GM19468 (cell line): ENCODE data around the gene IL36A.

ENCODE experiments used
- ATAC-seq: cut with Tn5 transposase; IDR thresholded peaks from one replicate; pipeline ENCODE4 v1.9.1; 2021; ENCODE audit warnings: mild to moderate bottlenecking, moderate library complexity, moderate number of reproducible peaks; ENCODE audit not compliant: unreplicated experiment; ENCODE audit errors: extremely low read depth

The IL36A gene

GRCh38 chr2:113005030-113005509 lies at the start of gene IL36A:
IL36A (plus strand) TSS chr2:113005459; CDS start chr2:113005872, 413 bp downstream.
- ATAC-seq = no peak

- ATAC-seq = no peak
Measured at GRCh38 chr2:112957511-112957910, 47.7 kb upstream of the IL36A start.

- ATAC-seq = no peak
Measured at GRCh38 chr2:112958428-112959108, 46.7 kb upstream of the IL36A start.

GRCh38 chr2:112959109-112959812 lies 46.0 kb upstream of the IL36A start:
- ATAC-seq = no peak

GRCh38 chr2:112960230-112960825 lies 44.9 kb upstream of the IL36A start:
- ATAC-seq = no peak

GRCh38 chr2:112962308-112963175 lies 42.7 kb upstream of the IL36A start:
- no peak for ATAC-seq

- no peak for ATAC-seq
Measured at GRCh38 chr2:112967023-112967422, 38.2 kb upstream of the IL36A start.

- ATAC-seq = no peak
Measured at GRCh38 chr2:112972423-112973086, 32.7 kb upstream of the IL36A start.

GRCh38 chr2:112973156-112973555 lies 32.1 kb upstream of the IL36A start:
- ATAC-seq = no peak

- ATAC-seq = no peak
Measured at GRCh38 chr2:112977559-112978056, 27.7 kb upstream of the IL36A start, which contains the start of gene IL36G. IL36G (plus strand) TSS chr2:112978006; CDS start chr2:112978639, 633 bp downstream.

- no peak for ATAC-seq
Measured at GRCh38 chr2:112979731-112980130, 25.5 kb upstream of the IL36A start.

GRCh38 chr2:112980537-112980936 lies 24.7 kb upstream of the IL36A start:
- ATAC-seq = no peak

- no peak for ATAC-seq
Measured at GRCh38 chr2:112985090-112985489, 20.2 kb upstream of the IL36A start.

GRCh38 chr2:112989611-112990010 lies 15.6 kb upstream of the IL36A start:
- ATAC-seq = no peak

GRCh38 chr2:112993831-112994230 lies 11.4 kb upstream of the IL36A start:
- ATAC-seq = no peak

- ATAC-seq = no peak
Measured at GRCh38 chr2:112994648-112995047, 10.6 kb upstream of the IL36A start.

GRCh38 chr2:112995346-112995920 lies 9.8 kb upstream of the IL36A start:
- ATAC-seq = no peak

- ATAC-seq = no peak
Measured at GRCh38 chr2:112996635-112997034, 8.6 kb upstream of the IL36A start.

GRCh38 chr2:112997151-112997550 lies 8.1 kb upstream of the IL36A start:
- ATAC-seq = no peak
